Retinal pigment epithelial cell (primary cell): ENCODE measurements around the gene MIGA2.

ENCODE experiments used
- DNase-seq: peaks from one replicate; pipeline ENCODE4 v3.0.0-alpha.2; 2010; ENCODE audit warnings: low read depth
- H3K4me3 ChIP-seq: 2 replicates; pipeline ENCODE4 v1.5.1; 2011; ENCODE audit warnings: mild to moderate bottlenecking, low read length, control low read depth, moderate library complexity
- CTCF ChIP-seq: conservative IDR thresholded peaks from 2 replicates; pipeline ENCODE4 v1.5.1; 2011; ENCODE audit warnings: low read depth, low read length, control low read depth, inconsistent platforms

MIGA2 gene

GRCh38 chr9:129094387-129095169 is 58.2 kb downstream of the MIGA2 start:
- no peak for TF ChIP-seq CTCF
- H3K4me3 ChIP-seq: no peak overlapping the region
- no peak for DNase-seq

- TF ChIP-seq CTCF: no peak
- no peak overlapping the region for H3K4me3 ChIP-seq
- DNase-seq: no peak
Measured at GRCh38 chr9:129095170-129095667, 58.8 kb downstream of the MIGA2 start.

GRCh38 chr9:129095908-129096307 is 59.5 kb downstream of the MIGA2 start:
- no peak for TF ChIP-seq CTCF
- H3K4me3 ChIP-seq: no peak overlapping the region
- no peak for DNase-seq

GRCh38 chr9:129097671-129098306 is 61.4 kb downstream of the MIGA2 start:
- no peak for TF ChIP-seq CTCF
- DNase-seq: no peak

GRCh38 chr9:129098328-129098727 is 61.9 kb downstream of the MIGA2 start:
- H3K4me3 ChIP-seq: no peak overlapping the region
- no peak for TF ChIP-seq CTCF
- DNase-seq: no peak

More at GRCh38 chr9:129097671-129098306, 61.4 kb downstream of the MIGA2 start:
- no peak overlapping the region for H3K4me3 ChIP-seq

- no peak overlapping the region for H3K4me3 ChIP-seq
- no peak for TF ChIP-seq CTCF
- DNase-seq: no peak
Measured at GRCh38 chr9:129100383-129101169, 64.2 kb downstream of the MIGA2 start.
